ENCODE results near the gene CCDC24.

DNA sequence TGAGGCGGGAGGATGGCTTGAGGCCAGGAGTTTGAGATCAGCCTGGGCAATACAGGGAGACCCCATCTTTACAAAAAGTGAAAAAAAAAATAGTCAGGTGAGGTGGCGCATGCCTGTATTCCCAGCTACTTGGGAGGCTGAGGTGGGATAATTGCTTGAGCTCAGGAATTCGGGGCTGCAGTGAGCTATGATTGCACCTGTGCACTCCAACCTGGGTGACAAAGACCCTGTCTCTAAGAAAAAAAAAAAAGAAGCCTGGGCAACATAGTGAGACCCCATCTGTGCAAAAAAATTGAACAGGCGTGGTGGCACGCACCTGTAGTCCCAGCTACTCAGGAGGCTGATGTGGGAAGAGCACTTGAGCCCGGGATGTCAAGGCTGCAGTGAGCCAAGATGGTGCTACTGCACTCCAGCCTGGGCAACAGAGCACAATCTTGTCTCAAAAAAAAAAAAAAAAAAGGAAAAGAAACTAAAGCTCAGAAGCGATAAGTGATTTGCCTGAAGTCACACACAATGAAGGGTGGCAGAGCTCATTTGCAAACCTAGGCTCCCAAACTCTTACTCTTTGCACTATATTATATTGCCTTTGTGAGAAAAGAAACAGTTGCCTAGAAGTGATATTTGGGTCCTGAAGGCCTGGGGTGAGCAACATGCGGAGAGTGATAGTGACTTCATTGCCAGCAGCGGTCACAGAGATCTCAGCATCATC is 2.0 kb downstream of the CCDC24 start:
- TF ChIP-seq, protein P1, sequence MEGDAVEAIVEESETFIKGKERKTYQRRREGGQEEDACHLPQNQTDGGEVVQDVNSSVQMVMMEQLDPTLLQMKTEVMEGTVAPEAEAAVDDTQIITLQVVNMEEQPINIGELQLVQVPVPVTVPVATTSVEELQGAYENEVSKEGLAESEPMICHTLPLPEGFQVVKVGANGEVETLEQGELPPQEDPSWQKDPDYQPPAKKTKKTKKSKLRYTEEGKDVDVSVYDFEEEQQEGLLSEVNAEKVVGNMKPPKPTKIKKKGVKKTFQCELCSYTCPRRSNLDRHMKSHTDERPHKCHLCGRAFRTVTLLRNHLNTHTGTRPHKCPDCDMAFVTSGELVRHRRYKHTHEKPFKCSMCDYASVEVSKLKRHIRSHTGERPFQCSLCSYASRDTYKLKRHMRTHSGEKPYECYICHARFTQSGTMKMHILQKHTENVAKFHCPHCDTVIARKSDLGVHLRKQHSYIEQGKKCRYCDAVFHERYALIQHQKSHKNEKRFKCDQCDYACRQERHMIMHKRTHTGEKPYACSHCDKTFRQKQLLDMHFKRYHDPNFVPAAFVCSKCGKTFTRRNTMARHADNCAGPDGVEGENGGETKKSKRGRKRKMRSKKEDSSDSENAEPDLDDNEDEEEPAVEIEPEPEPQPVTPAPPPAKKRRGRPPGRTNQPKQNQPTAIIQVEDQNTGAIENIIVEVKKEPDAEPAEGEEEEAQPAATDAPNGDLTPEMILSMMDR (conservative IDR thresholded peaks at IDR 0.05; ENCODE audit: low read depth, low read length), result no peak
- TF ChIP-seq CEBPB (IDR thresholded peaks at IDR 0.05; ENCODE audit: low read depth, low read length) (no peak), POLR2A (IDR thresholded peaks at IDR 0.05; ENCODE audit: low read depth, low read length) (no peak), RAD21 (IDR thresholded peaks at IDR 0.05; ENCODE audit: low read length) (no peak), MAFK (IDR thresholded peaks at IDR 0.05; ENCODE audit: low read depth, low read length) (no peak), CHD1 (IDR thresholded peaks at IDR 0.05; ENCODE audit: low read depth, low read length) (no peak), MXI1 (IDR thresholded peaks at IDR 0.05; ENCODE audit: borderline replicate concordance, low read depth, low read length) (no peak), FOS (IDR thresholded peaks at IDR 0.05; ENCODE audit: low read depth, low read length) (no peak)
- TF ChIP-seq, protein P2, sequence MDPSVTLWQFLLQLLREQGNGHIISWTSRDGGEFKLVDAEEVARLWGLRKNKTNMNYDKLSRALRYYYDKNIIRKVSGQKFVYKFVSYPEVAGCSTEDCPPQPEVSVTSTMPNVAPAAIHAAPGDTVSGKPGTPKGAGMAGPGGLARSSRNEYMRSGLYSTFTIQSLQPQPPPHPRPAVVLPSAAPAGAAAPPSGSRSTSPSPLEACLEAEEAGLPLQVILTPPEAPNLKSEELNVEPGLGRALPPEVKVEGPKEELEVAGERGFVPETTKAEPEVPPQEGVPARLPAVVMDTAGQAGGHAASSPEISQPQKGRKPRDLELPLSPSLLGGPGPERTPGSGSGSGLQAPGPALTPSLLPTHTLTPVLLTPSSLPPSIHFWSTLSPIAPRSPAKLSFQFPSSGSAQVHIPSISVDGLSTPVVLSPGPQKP (IDR thresholded peaks at IDR 0.05; ENCODE audit: borderline replicate concordance, low read depth, low read length), result no peak
